Progenitor cell of endocrine pancreas (in vitro differentiated cells): ENCODE results near the gene ZNF800. TPM values are rescaled to one million over a fixed set of nuclear protein-coding genes. Genes with fewer than 3 reads are reported as not detected.
A peak's percentile ranks its signal among the peaks of the same experiment; 100 is the strongest.

Experiments used
- DNase-seq: peaks from one replicate; pipeline ENCODE4 v3.0.0; 2021; ENCODE audit warnings: low spot score; ENCODE audit not compliant: unreplicated experiment
- H3K27ac Mint-ChIP-seq: 2 replicates; pipeline ENCODE4 v1.8.0; 2021; ENCODE audit warnings: mild to moderate bottlenecking, moderate library complexity, mixed read lengths
- H3K27me3 Mint-ChIP-seq: 2 replicates; pipeline ENCODE4 v1.8.0; 2021; ENCODE audit warnings: mixed read lengths
- H3K36me3 Mint-ChIP-seq: 2 replicates; pipeline ENCODE4 v1.8.0; 2022; ENCODE audit warnings: mixed read lengths; ENCODE audit not compliant: insufficient read depth
- H3K4me1 Mint-ChIP-seq: 2 replicates; pipeline ENCODE4 v1.8.0; 2021; ENCODE audit warnings: low read depth, mixed read lengths
- H3K4me3 Mint-ChIP-seq: 2 replicates; pipeline ENCODE4 v1.8.0; 2021; ENCODE audit warnings: low read depth, mild to moderate bottlenecking, moderate library complexity, mixed read lengths
- H3K9me3 Mint-ChIP-seq: 2 replicates; pipeline ENCODE4 v1.8.0; 2021; ENCODE audit warnings: low read depth, mixed read lengths
- CTCF ChIP-seq: fragments of 200-600 bp; sonication (generic); IDR thresholded peaks from one replicate; pipeline ENCODE4 v1.5.0; 2021; ENCODE audit warnings: antibody characterized with exemption, mild to moderate bottlenecking; ENCODE audit not compliant: unreplicated experiment
- total RNA-seq: library from RNA; stranded (reverse); gene quantifications from 2 replicates; pipeline ENCODE4 v1.2.1, GENCODE V29; 2021

The ZNF800 gene
- total RNA-seq, 1 donor from 2014 or later, result 28.2 TPM

- H3K9me3 Mint-ChIP-seq, result no peaks in the 10 kb centered on the region
- no peak overlapping the region for H3K4me3 Mint-ChIP-seq
- DNase-seq, result no peak
- no peaks in the 10 kb centered on the region for H3K27me3 Mint-ChIP-seq
- no peak for TF ChIP-seq CTCF
- H3K4me1 Mint-ChIP-seq, result peaks cover 7% of the 10 kb centered on the region
- H3K27ac Mint-ChIP-seq, result no peak overlapping the region
- peaks cover 3% of the 10 kb centered on the region for H3K36me3 Mint-ChIP-seq
Measured at GRCh38 chr7:127379642-127380041, 12.9 kb downstream of the ZNF800 start.

DNA sequence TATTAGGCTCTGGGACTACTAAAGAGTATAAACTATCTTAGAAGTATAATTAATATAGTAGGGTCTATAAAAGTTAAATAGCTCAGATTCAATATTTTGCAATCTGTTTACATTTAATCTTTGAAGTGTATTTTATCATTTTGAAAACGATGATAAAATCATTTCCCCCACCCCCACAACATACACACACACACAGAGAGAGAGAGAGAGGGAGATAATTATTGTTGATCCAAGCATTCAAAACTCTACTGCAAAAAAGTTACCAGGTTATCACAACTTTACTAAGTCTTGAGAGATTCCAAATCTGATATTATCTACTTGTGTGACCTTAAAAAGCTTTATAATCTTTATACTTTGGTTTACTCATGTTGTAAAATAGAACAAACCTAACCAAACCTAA, 14.0 kb downstream of the ZNF800 start:
- Mint-ChIP-seq H3K4me3 (no peak overlapping the region), H3K9me3 (no peaks in the 10 kb centered on the region), H3K36me3 (peaks cover 6% of the 10 kb centered on the region), H3K27me3 (no peaks in the 10 kb centered on the region), H3K4me1 (peaks cover 7% of the 10 kb centered on the region), H3K27ac (no peak overlapping the region)
- no peak for TF ChIP-seq CTCF
- no peak for DNase-seq

GRCh38 chr7:127377425-127377824, 15.1 kb downstream of the ZNF800 start:
- peak overlapping the region; percentile 39 for H3K27ac Mint-ChIP-seq
- TF ChIP-seq CTCF, result no peak
- H3K4me1 Mint-ChIP-seq, result peaks cover 7% of the 10 kb centered on the region
- H3K9me3 Mint-ChIP-seq, result no peaks in the 10 kb centered on the region
- peaks cover 11% of the 10 kb centered on the region for H3K36me3 Mint-ChIP-seq
- H3K27me3 Mint-ChIP-seq, result no peaks in the 10 kb centered on the region
- DNase-seq, result no peak
- H3K4me3 Mint-ChIP-seq, result no peak overlapping the region

DNA sequence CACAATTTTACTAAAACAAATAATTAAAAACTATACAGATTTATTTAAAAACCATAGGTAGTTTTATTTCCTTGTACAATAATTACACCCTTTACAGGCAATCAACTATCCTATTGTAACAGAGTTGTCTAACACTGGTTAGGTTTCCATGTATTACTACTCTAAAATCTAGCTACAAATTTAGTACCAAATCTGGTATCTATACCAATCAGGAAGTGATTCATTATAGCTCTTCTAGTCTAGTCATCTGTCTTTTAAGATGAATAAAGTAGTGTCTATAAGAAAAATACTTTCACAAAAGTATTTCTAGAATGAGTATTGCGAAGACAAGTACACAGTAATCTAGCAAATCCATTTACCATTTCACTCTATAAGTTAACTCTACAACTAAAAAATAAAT, 16.9 kb downstream of the ZNF800 start:
- no peaks in the 10 kb centered on the region for H3K27me3 Mint-ChIP-seq
- no peak overlapping the region for H3K27ac Mint-ChIP-seq
- DNase-seq, result no peak
- H3K36me3 Mint-ChIP-seq, result peaks cover 13% of the 10 kb centered on the region
- no peaks in the 10 kb centered on the region for H3K9me3 Mint-ChIP-seq
- TF ChIP-seq CTCF, result no peak
- H3K4me1 Mint-ChIP-seq, result peaks cover 7% of the 10 kb centered on the region
- no peak overlapping the region for H3K4me3 Mint-ChIP-seq

GRCh38 chr7:127367679-127368078, 24.8 kb downstream of the ZNF800 start:
- Mint-ChIP-seq H3K4me1 (no peaks in the 10 kb centered on the region), H3K4me3 (no peak overlapping the region)

More at GRCh38 chr7:127367679-127368078, 24.8 kb downstream of the ZNF800 start:
- H3K9me3 Mint-ChIP-seq, result no peaks in the 10 kb centered on the region
- H3K27me3 Mint-ChIP-seq, result no peaks in the 10 kb centered on the region
- no peak overlapping the region for H3K27ac Mint-ChIP-seq
- DNase-seq, result no peak
- H3K36me3 Mint-ChIP-seq, result peaks cover 5% of the 10 kb centered on the region
- TF ChIP-seq CTCF, result no peak
